DND-41 (cell line): ENCODE data around the gene DPYD.

Experiments
- EZH2 ChIP-seq: IDR thresholded peaks from 3 replicates; pipeline ENCODE4 v1.6.1; 2012; ENCODE audit warnings: borderline replicate concordance, low read depth, mild to moderate bottlenecking, moderate library complexity, low read length, inconsistent platforms; ENCODE audit not compliant: severe bottlenecking
- TF ChIP-seq, protein P1 (sequence below): IDR thresholded peaks from 2 replicates; pipeline ENCODE4 v1.5.1; 2012; ENCODE audit warnings: borderline replicate concordance, low read length, moderate library complexity, mild to moderate bottlenecking; ENCODE audit not compliant: poor library complexity, severe bottlenecking; ENCODE audit errors: extremely low read depth

DNA sequence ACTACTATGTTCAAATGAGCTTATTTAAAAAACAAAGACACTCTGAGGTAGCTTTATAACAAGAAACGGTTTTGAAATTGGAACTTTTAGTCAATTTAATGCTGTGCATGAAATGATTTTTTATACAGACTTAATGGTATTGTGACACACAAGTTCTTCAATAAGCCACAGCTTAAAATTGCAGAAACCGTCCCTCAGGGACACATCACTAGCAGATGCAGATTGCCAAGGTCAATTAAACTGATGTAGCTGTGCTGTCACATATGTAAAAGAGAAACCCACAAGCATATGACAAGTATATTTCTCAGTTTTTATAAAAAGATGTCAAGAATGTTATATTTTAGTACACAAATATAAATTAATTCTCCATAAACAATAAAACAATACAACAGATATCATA, 366.9 kb downstream of the DPYD start:
- TF ChIP-seq, protein P1, sequence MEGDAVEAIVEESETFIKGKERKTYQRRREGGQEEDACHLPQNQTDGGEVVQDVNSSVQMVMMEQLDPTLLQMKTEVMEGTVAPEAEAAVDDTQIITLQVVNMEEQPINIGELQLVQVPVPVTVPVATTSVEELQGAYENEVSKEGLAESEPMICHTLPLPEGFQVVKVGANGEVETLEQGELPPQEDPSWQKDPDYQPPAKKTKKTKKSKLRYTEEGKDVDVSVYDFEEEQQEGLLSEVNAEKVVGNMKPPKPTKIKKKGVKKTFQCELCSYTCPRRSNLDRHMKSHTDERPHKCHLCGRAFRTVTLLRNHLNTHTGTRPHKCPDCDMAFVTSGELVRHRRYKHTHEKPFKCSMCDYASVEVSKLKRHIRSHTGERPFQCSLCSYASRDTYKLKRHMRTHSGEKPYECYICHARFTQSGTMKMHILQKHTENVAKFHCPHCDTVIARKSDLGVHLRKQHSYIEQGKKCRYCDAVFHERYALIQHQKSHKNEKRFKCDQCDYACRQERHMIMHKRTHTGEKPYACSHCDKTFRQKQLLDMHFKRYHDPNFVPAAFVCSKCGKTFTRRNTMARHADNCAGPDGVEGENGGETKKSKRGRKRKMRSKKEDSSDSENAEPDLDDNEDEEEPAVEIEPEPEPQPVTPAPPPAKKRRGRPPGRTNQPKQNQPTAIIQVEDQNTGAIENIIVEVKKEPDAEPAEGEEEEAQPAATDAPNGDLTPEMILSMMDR = no peak
- no peak for TF ChIP-seq EZH2
